ENCODE data around the gene TENT4A. TPM values are rescaled to one million over a fixed set of nuclear protein-coding genes. Genes with fewer than 3 reads are reported as not detected.
A peak's percentile ranks its signal among the peaks of the same experiment; 100 is the strongest.

Gene TENT4A
- total RNA-seq, 1 donor from 2014 or later, result 13.0 TPM

DNA sequence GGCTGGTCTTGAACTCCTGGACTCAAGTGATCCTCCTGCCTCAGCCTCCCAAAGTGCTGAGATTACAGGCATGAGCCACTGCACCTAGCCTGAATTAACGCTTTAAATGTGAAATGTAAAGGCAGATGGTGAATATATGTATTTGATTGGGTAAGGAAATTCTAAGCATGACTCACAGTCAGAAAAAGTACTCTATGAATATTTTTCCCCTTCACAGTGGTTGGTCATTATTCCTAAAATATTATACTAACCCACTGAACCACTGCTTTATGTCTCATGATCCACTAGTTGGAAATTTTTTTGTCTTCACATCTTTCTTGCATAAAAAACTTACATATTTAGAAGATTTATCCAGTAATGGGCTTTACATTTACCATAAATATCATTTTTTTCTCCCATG is 14.5 kb upstream of the TENT4A start:
- ATAC-seq, result no peak
- intact Hi-C loops (cut with DNase I), result no loop called here

GRCh38 chr5:6699357-6699756 is 13.9 kb upstream of the TENT4A start:
- ATAC-seq (no peak), DNase-seq (ENCODE audit: missing footprints) (no peak)
- intact Hi-C loops (cut with DNase I), result no loop called here

More for the DNA sequence above, 14.5 kb upstream of the TENT4A start:
- no peak for DNase-seq (ENCODE audit: missing footprints)

- ATAC-seq (no peak), DNase-seq (ENCODE audit: missing footprints) (no peak)
- intact Hi-C loops (cut with DNase I), result no loop called here
These were observed 13.1 kb upstream of the TENT4A start for GRCh38 chr5:6700074-6700684.

- DNase-seq (ENCODE audit: missing footprints), result no peak
- intact Hi-C loops (cut with DNase I), result no loop called here
- ATAC-seq, result no peak
These were observed 12.4 kb upstream of the TENT4A start for GRCh38 chr5:6700685-6701355.

DNA sequence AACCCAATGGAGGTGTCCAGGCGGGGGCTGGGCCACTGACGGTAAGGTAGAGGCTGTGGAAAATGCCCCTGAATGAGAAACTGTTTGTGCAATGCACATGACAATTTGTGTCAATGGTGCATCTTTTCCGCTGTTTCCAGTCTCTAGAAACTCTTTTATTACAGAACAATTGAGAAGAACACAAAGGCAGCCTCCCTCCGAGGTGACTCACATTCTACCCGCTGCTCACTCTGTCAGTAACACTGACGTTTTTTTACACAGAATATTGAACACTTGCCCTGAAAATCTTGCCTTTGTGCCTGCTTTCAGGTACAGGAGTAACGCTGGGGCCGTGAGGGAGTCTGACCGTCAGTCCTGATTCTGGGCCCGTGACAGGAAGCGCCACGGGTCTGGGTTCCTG is 11.7 kb upstream of the TENT4A start:
- DNase-seq (ENCODE audit: missing footprints) (no peak), ATAC-seq (no peak)
- intact Hi-C loops (cut with DNase I), result no loop called here

DNA sequence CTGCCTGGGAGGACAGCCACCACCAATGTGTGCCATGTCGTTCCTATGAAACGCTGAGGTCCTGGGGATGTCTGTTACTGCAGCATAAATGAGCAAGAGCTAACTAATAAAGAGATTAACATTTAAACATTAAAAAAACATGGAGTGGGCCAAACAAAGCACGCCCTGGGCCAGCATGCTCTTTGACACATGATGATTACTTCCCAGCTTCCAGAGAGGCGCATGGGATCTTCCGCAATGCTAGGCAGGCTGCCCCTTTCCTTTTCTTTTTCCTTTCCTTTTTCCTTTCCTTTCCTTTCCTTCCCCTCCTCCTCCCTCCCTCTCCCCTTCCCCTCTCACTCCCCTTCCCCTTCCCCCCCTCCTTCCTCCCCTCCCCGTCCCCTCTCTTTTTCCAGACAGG is 10.6 kb upstream of the TENT4A start:
- ATAC-seq, result no peak
- intact Hi-C loops (cut with DNase I), result no loop called here

GRCh38 chr5:6703806-6704205 is 9.4 kb upstream of the TENT4A start:
- intact Hi-C loops (cut with DNase I), result no loop called here
- DNase-seq (ENCODE audit: missing footprints), result no peak

More for the DNA sequence above, 10.6 kb upstream of the TENT4A start:
- no peak for DNase-seq (ENCODE audit: missing footprints)

GRCh38 chr5:6704361-6704851 is 8.8 kb upstream of the TENT4A start:
- ATAC-seq, result peak; percentile 94
- peak; percentile 75 for DNase-seq (ENCODE audit: missing footprints)
- intact Hi-C loops (cut with DNase I), result no loop called here

More at GRCh38 chr5:6703806-6704205, 9.4 kb upstream of the TENT4A start:
- no peak for ATAC-seq

DNA sequence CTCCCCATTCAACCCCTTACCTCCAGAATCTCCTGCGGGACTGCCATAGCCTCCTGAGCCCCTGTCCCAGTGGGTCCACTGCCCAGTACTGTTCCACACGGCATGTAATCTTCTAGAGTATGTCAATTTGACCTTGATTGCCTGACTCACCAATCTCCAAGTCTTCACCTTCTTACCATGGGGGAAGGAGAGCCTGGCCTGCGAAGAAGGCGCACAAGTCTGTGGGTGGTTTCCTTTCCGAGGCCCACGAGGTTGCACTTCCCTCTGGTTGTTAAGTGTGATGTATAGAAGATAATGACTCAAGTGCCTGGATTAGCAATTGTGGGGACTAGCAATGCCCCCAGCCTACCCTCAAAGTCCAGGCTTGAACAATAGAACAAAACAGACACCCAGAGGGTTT is 8.1 kb upstream of the TENT4A start:
- intact Hi-C loops (cut with DNase I), result no loop called here
- DNase-seq (ENCODE audit: missing footprints) (no peak), ATAC-seq (no peak)

DNA sequence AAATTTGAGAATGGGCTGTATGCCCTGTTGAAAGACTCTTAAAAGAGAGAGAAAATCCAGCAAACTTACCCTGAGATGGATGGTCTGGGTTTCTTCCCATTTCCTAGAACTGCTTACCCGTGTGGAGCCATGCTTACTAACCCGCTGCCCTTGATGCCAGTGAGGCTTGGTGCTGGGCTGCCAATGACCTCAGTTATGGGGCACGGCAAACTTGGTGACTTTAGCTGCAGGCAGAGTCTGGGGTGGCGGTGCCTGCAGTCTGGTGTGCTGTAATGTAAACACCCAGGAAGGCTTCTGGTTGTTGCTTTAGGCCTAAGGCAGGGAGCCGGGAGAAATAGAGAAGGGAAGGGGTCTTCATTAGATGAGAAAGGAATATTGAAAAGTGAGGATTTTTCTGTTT is 7.3 kb upstream of the TENT4A start:
- DNase-seq (ENCODE audit: missing footprints) (no peak), ATAC-seq (no peak)
- intact Hi-C loops (cut with DNase I), result no loop called here

DNA sequence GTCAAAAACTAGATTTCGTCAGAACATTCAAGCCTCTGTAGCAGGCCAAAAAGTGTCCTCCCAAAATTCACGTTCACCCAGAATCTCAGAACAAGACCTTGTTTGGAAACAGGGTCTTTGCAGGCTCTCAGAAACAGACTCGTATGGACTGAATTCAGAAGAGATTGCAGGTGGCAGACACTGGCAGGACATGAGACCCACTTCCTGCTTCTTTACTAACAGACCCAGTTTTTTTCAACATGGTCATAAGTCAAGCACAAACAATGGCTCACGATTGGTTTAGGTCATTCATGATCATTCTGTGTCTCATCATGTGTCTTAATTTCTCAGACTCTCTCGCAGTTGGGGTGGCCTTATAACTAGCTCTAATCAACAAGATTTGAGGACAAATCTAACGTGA is 5.4 kb upstream of the TENT4A start:
- DNase-seq (ENCODE audit: missing footprints), result no peak
- intact Hi-C loops (cut with DNase I), result no loop called here
- ATAC-seq, result no peak

- intact Hi-C loops (cut with DNase I), result no loop called here
- no peak for DNase-seq (ENCODE audit: missing footprints)
- no peak for ATAC-seq
These were observed 4.4 kb upstream of the TENT4A start for GRCh38 chr5:6708814-6709213.

GRCh38 chr5:6710070-6710469 is 3.2 kb upstream of the TENT4A start:
- intact Hi-C loops (cut with DNase I), result loop anchor here (10.0 kb wide), 2 partner anchors 255 to 335 kb away; partner anchors contain the start of gene MED10
- DNase-seq (ENCODE audit: missing footprints), result no peak
- no peak for ATAC-seq

DNA sequence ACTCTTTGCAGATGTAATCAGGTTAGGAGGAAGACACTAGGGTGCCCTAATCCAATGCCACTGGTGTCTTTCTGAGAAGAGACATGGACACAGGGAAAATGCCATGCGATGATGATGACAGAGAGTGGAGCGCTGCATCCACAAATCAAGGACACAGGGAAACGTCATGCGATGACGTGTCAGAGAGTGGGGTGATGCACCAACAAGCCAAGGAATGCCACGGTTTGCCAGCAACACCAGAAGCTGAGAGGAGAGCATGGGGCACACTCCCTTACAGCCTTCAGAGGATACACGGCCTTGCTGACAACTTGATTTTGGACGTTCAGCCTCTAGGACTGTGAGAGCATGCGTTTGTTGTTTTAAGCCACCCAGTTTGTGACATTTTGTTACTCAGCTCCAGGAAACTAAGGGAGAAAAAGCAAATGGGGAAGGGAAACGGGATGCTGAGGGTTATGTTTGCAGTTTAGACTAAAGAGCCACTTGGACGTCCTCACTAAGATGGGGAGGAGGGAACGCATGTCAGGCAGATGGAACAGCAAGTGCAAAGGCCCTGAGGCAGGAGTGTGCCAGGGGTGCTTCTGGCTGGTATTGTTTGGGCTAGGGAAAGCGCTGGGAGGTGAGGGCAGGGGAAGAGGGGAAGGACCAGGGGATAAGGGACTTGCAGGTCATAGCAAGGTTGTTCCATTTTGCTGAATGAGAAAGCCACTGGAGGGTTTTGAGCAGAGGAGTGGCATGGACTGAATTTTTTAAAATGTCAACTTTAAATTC is 2.5 kb upstream of the TENT4A start:
- ATAC-seq (no peak), DNase-seq (ENCODE audit: missing footprints) (no peak)
- intact Hi-C loops (cut with DNase I), result loop anchor here (10.0 kb wide), 2 partner anchors 256 to 336 kb away; partner anchors contain the start of gene MED10

DNA sequence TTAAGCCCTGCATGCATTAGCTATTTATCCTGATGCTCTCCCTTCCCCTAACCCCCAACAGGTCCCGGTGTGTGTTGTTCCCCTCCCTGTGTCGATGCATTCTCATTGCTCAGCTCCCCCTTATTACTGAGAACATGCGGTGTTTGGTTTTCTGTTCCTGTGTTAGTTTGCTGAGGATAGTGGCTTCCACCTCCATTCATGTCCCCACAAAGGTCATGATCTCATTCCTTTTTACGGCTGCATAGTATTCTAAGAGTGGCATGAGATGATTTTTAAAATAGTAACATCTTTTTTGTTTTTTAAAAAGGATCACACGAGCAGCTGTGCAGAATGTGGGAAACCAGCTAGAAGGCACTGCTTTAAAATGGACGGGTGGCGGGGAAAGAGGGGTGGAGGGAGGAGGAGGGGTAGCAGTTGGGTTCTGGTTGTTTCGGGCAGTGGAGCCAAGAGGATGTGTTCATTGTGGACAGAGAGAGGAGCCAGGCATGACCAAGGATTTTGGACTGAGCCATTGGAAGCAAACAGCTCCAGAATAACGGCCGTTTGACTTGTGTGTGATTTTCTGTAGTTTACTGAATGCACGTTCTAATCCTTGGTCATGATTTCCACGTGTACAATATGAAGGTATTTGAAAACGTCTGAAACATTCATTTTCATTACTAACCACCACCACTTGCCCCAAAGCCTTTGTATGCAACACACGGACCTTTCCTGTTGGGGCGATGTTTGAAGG is 1.7 kb upstream of the TENT4A start:
- ATAC-seq (no peak), DNase-seq (ENCODE audit: missing footprints) (no peak)
- intact Hi-C loops (cut with DNase I), result loop anchor here (2.0 to 10.0 kb wide), 3 partner anchors 79 to 337 kb away; partner anchors contain the start of genes MED10, NSUN2 and SRD5A1

- intact Hi-C loops (cut with DNase I), result loop anchor here (2.0 to 10.0 kb wide), 3 partner anchors 79 to 337 kb away; partner anchors contain the start of genes MED10, NSUN2 and SRD5A1
- ATAC-seq (peak; percentile 22), DNase-seq (ENCODE audit: missing footprints) (peak; percentile 81)
These were observed 1.1 kb upstream of the TENT4A start for GRCh38 chr5:6712142-6712576.

- ATAC-seq, result peak; percentile 90
- DNase-seq (ENCODE audit: missing footprints), result peak; percentile 98
- intact Hi-C loops (cut with DNase I), result loop anchor here (2.0 to 10.0 kb wide), 3 partner anchors 80 to 338 kb away; partner anchors contain the start of genes MED10, NSUN2 and SRD5A1
These were observed 507 bp upstream of the TENT4A start for GRCh38 chr5:6712577-6713273.

All from Right ventricle myocardium inferior (tissue), 1 donor.